ENCODE results near the gene POLE3. TPM values are rescaled to one million over a fixed set of nuclear protein-coding genes. Genes with fewer than 3 reads are reported as not detected.

Gene POLE3
- total RNA-seq, 1 donor from 2014 or later = 58.0 TPM

DNA sequence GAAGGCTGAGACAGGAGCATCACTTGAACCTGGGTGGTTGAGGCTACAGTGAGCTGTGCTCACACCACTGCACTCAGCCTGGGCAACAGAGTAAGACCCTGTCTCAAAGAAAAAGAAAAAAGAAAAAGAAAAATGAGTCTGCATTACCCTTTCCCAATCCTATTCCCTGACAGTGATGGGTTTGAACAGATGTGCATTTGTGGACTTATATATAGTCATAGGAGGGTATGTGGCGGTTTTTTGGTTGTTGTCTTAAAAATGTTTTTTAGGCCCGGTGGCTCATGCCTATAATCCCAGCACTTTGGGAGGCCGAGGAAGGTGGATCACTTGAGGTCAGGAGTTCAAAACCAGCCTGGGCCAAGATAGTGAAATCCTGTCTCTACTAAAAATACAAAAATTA, 47.1 kb downstream of the POLE3 start:
- Histone ChIP-seq H3K36me3 (ENCODE audit: control insufficient read depth, insufficient read depth, low read length) (no peaks in the 10 kb centered on the region), H3K27me3 (ENCODE audit: control insufficient read depth, insufficient read depth, low read length) (no peaks in the 10 kb centered on the region), H3K4me3 (ENCODE audit: low read depth, low read length) (no peak overlapping the region)
- TF ChIP-seq, protein P1, sequence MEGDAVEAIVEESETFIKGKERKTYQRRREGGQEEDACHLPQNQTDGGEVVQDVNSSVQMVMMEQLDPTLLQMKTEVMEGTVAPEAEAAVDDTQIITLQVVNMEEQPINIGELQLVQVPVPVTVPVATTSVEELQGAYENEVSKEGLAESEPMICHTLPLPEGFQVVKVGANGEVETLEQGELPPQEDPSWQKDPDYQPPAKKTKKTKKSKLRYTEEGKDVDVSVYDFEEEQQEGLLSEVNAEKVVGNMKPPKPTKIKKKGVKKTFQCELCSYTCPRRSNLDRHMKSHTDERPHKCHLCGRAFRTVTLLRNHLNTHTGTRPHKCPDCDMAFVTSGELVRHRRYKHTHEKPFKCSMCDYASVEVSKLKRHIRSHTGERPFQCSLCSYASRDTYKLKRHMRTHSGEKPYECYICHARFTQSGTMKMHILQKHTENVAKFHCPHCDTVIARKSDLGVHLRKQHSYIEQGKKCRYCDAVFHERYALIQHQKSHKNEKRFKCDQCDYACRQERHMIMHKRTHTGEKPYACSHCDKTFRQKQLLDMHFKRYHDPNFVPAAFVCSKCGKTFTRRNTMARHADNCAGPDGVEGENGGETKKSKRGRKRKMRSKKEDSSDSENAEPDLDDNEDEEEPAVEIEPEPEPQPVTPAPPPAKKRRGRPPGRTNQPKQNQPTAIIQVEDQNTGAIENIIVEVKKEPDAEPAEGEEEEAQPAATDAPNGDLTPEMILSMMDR (IDR thresholded peaks at IDR 0.05; ENCODE audit: insufficient read depth, low read length, poor library complexity, severe bottlenecking) = no peak
- DNase-seq (ENCODE audit: low read depth) = no peak

- TF ChIP-seq, protein P1 (IDR thresholded peaks at IDR 0.05; ENCODE audit: insufficient read depth, low read length, poor library complexity, severe bottlenecking) = no peak
- no peak for DNase-seq (ENCODE audit: low read depth)
- H3K27me3 ChIP-seq (ENCODE audit: control insufficient read depth, insufficient read depth, low read length) = no peaks in the 10 kb centered on the region
Measured at GRCh38 chr9:113361304-113362018, 49.0 kb downstream of the POLE3 start.

DNA sequence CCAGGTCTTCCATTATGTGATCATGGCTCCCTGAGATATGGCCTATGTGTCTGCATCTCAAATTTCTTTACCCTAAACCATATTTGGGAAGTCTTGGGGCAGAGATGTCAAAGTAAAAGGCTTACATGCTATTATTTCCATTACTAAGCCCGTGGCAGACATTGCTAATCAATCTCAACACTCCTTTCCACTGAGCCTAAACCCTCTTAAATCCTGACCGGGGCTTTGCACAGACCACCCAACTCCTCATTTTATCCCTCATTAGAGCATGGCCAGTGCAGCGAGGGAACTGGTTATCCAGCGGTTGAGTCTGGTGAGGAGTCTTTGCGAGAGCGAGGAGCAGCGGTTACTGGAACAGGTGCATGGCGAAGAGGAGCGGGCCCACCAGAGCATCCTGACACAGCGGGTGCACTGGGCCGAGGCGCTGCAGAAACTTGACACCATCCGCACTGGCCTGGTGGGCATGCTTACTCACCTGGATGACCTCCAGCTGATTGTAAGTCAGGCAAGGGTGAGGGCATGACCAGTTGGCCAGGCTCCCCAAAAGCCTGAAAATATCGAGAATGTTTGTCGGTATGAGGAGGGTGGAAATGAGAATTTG, 50.1 kb downstream of the POLE3 start:
- TF ChIP-seq, protein P1 (IDR thresholded peaks at IDR 0.05; ENCODE audit: insufficient read depth, low read length, poor library complexity, severe bottlenecking) = no peak

More at GRCh38 chr9:113361304-113362018, 49.0 kb downstream of the POLE3 start:
- no peak overlapping the region for H3K4me3 ChIP-seq (ENCODE audit: low read depth, low read length)
- H3K36me3 ChIP-seq (ENCODE audit: control insufficient read depth, insufficient read depth, low read length) = no peaks in the 10 kb centered on the region

DNA sequence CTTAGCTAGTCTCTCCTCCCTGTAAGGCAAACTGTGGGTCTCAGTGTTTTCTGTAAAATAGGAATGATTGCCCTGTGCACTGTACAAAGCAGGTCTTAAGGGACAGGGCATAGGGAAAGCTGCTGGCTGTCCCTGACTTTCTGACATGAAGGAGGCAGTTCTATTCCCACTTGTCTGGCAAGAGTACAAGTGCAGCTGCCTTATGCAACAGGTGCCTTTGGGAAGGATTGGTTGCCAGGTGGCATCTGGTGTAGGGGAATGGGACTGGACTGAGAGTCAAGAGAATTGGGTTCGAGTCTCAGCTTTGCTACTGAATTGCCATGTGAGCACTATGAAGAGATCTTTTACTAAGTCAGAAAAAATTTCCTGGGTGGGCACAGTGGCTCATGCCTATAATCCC, 51.1 kb downstream of the POLE3 start:
- Histone ChIP-seq H3K36me3 (ENCODE audit: control insufficient read depth, insufficient read depth, low read length) (no peaks in the 10 kb centered on the region), H3K27me3 (ENCODE audit: control insufficient read depth, insufficient read depth, low read length) (no peaks in the 10 kb centered on the region), H3K4me3 (ENCODE audit: low read depth, low read length) (no peak overlapping the region)
- TF ChIP-seq, protein P1 (IDR thresholded peaks at IDR 0.05; ENCODE audit: insufficient read depth, low read length, poor library complexity, severe bottlenecking) = no peak
- no peak for DNase-seq (ENCODE audit: low read depth)

More for the DNA sequence above, 50.1 kb downstream of the POLE3 start:
- Histone ChIP-seq H3K36me3 (ENCODE audit: control insufficient read depth, insufficient read depth, low read length) (no peaks in the 10 kb centered on the region), H3K27me3 (ENCODE audit: control insufficient read depth, insufficient read depth, low read length) (no peaks in the 10 kb centered on the region), H3K4me3 (ENCODE audit: low read depth, low read length) (no peak overlapping the region)
- DNase-seq (ENCODE audit: low read depth) = no peak

Other genes starting within 250 kb of the POLE3 start
- 17.2 and 17.7 TPM in 2 replicates for gene FKBP15, start 189.4 kb downstream of the POLE3 start, total RNA-seq
- gene SLC31A1, start 189.1 kb downstream of the POLE3 start, total RNA-seq = 19.8 and 20.9 TPM in 2 replicates
- 22.1 and 28.5 TPM in 2 replicates for gene CDC26, start 135.1 kb downstream of the POLE3 start, total RNA-seq
- gene PRPF4, start 135.0 kb downstream of the POLE3 start, total RNA-seq = 30.1 and 34.4 TPM in 2 replicates
- gene RNF183, start 107.3 kb downstream of the POLE3 start, total RNA-seq = not detected in 2 replicates
- gene WDR31, start 70.4 kb downstream of the POLE3 start, total RNA-seq = 2.7 and 3.0 TPM in 2 replicates
- 9.1 and 9.6 TPM in 2 replicates for gene BSPRY, start 61.1 kb downstream of the POLE3 start, total RNA-seq
- gene HDHD3, start 33.7 kb downstream of the POLE3 start, total RNA-seq = 22.3 and 27.4 TPM in 2 replicates
- 6.2 and 6.7 TPM in 2 replicates for gene ALAD, start 9.4 kb downstream of the POLE3 start, total RNA-seq
- 0.88 and 1.4 TPM in 2 replicates for gene C9orf43, start 72 bp upstream of the POLE3 start, total RNA-seq
- 158 and 166 TPM in 2 replicates for gene RGS3, start 53.1 kb upstream of the POLE3 start, total RNA-seq